GM23338 (cell line): ENCODE measurements around the gene ACTBL2.

Experiments
- CREB1 ChIP-seq: fragments of 250-450 bp; sonication (Bioruptor Pico); IDR thresholded peaks from 2 replicates; pipeline ENCODE4 v1.5.0; 2020; ENCODE audit warnings: low read depth, mild to moderate bottlenecking, moderate library complexity
- ETS1 ChIP-seq: IDR thresholded peaks from 2 replicates; pipeline ENCODE4 v1.6.1; 2016; ENCODE audit warnings: antibody characterized with exemption
- EZH2 ChIP-seq: fragments of 200-600 bp; sonication (generic); IDR thresholded peaks from one replicate; pipeline ENCODE4 v1.8.0; 2017; ENCODE audit warnings: antibody characterized with exemption, mild to moderate bottlenecking, low read depth; ENCODE audit not compliant: unreplicated experiment
- EZH2phosphoT487 ChIP-seq: fragments of 200-600 bp; sonication (generic); IDR thresholded peaks from one replicate; pipeline ENCODE4 v1.8.1; 2018; ENCODE audit warnings: antibody characterized with exemption; ENCODE audit not compliant: unreplicated experiment
- POLR2AphosphoS5 ChIP-seq: IDR thresholded peaks from 2 replicates; pipeline ENCODE4 v1.6.1; 2016; ENCODE audit warnings: antibody characterized with exemption, low read depth
- STAT1 ChIP-seq: IDR thresholded peaks from one replicate; pipeline ENCODE4 v1.6.1; 2016; ENCODE audit warnings: antibody characterized with exemption; ENCODE audit not compliant: unreplicated experiment
- ZNF114 ChIP-seq: fragments of 250-450 bp; sonication (Bioruptor Pico); IDR thresholded peaks from 2 replicates; pipeline ENCODE4 v1.5.0; 2020; ENCODE audit warnings: mild to moderate bottlenecking, moderate library complexity
- ZNF331 ChIP-seq: fragments of 250-450 bp; sonication (Bioruptor Pico); IDR thresholded peaks from 2 replicates; pipeline ENCODE4 v1.5.0; 2020; ENCODE audit warnings: low read depth, mild to moderate bottlenecking, moderate library complexity
- TF ChIP-seq, protein P1 (sequence below): IDR thresholded peaks from one replicate; pipeline ENCODE4 v1.6.1; 2018; ENCODE audit warnings: antibody characterized with exemption; ENCODE audit not compliant: unreplicated experiment
- TF ChIP-seq, protein P2 (sequence below), 2 experiments: fragments of 200-600 bp in 1 of 2; sonication (generic) in 1 of 2; conservative IDR thresholded peaks; 2 replicates each; pipeline versions ENCODE4 v1.5.1 to v1.6.1; 2016 to 2017; ENCODE audit warnings: antibody characterized with exemption in 2 of 2, low read depth in 2 of 2, mild to moderate bottlenecking in 2 of 2, moderate library complexity in 1 of 2

DNA sequence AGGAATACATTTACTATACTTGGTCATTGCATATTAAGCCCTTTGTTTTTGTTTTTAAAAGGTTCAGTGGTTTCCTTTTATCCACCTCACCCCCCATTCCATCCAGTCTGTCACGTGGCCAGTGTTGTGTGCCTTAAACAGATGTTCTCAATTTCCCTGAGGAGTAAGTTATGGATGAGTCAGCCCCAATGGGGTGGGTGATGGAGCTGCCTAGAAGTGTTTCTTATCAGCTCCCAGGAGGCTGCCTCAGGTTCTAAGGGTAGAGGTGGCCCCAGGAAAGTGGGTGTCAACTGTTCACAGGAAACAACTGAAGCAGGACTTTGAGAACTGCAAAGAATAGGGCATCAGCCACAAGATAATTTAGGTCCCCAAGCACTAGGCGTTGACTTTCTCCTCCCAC, 41.1 kb downstream of the ACTBL2 start:
- TF ChIP-seq CREB1 (CRISPR knock-in tag), result no peak
- TF ChIP-seq POLR2AphosphoS5, result no peak
- TF ChIP-seq, protein P1, sequence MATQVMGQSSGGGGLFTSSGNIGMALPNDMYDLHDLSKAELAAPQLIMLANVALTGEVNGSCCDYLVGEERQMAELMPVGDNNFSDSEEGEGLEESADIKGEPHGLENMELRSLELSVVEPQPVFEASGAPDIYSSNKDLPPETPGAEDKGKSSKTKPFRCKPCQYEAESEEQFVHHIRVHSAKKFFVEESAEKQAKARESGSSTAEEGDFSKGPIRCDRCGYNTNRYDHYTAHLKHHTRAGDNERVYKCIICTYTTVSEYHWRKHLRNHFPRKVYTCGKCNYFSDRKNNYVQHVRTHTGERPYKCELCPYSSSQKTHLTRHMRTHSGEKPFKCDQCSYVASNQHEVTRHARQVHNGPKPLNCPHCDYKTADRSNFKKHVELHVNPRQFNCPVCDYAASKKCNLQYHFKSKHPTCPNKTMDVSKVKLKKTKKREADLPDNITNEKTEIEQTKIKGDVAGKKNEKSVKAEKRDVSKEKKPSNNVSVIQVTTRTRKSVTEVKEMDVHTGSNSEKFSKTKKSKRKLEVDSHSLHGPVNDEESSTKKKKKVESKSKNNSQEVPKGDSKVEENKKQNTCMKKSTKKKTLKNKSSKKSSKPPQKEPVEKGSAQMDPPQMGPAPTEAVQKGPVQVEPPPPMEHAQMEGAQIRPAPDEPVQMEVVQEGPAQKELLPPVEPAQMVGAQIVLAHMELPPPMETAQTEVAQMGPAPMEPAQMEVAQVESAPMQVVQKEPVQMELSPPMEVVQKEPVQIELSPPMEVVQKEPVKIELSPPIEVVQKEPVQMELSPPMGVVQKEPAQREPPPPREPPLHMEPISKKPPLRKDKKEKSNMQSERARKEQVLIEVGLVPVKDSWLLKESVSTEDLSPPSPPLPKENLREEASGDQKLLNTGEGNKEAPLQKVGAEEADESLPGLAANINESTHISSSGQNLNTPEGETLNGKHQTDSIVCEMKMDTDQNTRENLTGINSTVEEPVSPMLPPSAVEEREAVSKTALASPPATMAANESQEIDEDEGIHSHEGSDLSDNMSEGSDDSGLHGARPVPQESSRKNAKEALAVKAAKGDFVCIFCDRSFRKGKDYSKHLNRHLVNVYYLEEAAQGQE, result no peak
- TF ChIP-seq, protein P2, sequence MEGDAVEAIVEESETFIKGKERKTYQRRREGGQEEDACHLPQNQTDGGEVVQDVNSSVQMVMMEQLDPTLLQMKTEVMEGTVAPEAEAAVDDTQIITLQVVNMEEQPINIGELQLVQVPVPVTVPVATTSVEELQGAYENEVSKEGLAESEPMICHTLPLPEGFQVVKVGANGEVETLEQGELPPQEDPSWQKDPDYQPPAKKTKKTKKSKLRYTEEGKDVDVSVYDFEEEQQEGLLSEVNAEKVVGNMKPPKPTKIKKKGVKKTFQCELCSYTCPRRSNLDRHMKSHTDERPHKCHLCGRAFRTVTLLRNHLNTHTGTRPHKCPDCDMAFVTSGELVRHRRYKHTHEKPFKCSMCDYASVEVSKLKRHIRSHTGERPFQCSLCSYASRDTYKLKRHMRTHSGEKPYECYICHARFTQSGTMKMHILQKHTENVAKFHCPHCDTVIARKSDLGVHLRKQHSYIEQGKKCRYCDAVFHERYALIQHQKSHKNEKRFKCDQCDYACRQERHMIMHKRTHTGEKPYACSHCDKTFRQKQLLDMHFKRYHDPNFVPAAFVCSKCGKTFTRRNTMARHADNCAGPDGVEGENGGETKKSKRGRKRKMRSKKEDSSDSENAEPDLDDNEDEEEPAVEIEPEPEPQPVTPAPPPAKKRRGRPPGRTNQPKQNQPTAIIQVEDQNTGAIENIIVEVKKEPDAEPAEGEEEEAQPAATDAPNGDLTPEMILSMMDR (conservative IDR thresholded peaks at IDR 0.05; ENCODE audit: low read depth in 2 of 2), result no peak
- no peak for TF ChIP-seq EZH2
- no peak for TF ChIP-seq STAT1
- TF ChIP-seq EZH2phosphoT487, result no peak
- TF ChIP-seq ZNF114 (CRISPR knock-in tag), result no peak
- no peak for TF ChIP-seq ETS1
- no peak for TF ChIP-seq ZNF331 (CRISPR knock-in tag)
